A673 (cell line): ENCODE results near the gene NOS3. TPM values are rescaled to one million over a fixed set of nuclear protein-coding genes. Genes with fewer than 3 reads are reported as not detected.

Experiments used
- BruUV-seq: library from RNA; stranded (reverse); fragments of 400-500 nt; replicated peaks from 2 replicates; lab custom pipeline; 2021; lab: Mats Ljungman, UMichigan
- CTCF ChIA-PET: fragments of 300-600 bp; sonication (Branson Sonifier 250); formaldehyde crosslinking; loops from one replicate; lab custom pipeline; 2022; ENCODE audit warnings: antibody characterized with exemption; lab: Charles Lee
- POLR2A ChIA-PET: fragments of 300-600 bp; sonication (Branson Sonifier 250); formaldehyde crosslinking; loops from one replicate; lab custom pipeline; 2022; ENCODE audit warnings: antibody characterized with exemption; ENCODE audit not compliant: low non-redundant PET; lab: Charles Lee
- DNase-seq: peaks from one replicate; pipeline ENCODE4 v3.0.0-alpha.2; 2015; ENCODE audit warnings: low spot score
- H3K27ac ChIP-seq: fragments of 200-600 bp; sonication (generic); 2 replicates; pipeline ENCODE4 v1.5.1; 2016; ENCODE audit warnings: mixed run types, low read depth, mild to moderate bottlenecking, mixed read lengths, antibody characterized with exemption, low read length; ENCODE audit not compliant: poor library complexity, severe bottlenecking
- H3K27me3 ChIP-seq: fragments of 200-600 bp; sonication (generic); replicated peaks from 2 replicates; pipeline ENCODE4 v1.6.1; 2017; ENCODE audit warnings: mixed run types, low read depth, mild to moderate bottlenecking, mixed read lengths, antibody characterized with exemption, low read length; ENCODE audit not compliant: insufficient read depth, poor library complexity
- H3K36me3 ChIP-seq: fragments of 200-600 bp; sonication (generic); 2 replicates; pipeline ENCODE4 v1.6.1; 2016; ENCODE audit warnings: mixed run types, mild to moderate bottlenecking, mixed read lengths, antibody characterized with exemption, low read length; ENCODE audit not compliant: insufficient read depth, poor library complexity, severe bottlenecking
- H3K4me1 ChIP-seq: fragments of 200-600 bp; sonication (generic); 2 replicates; pipeline ENCODE4 v1.6.1; 2017; ENCODE audit warnings: mixed run types, mild to moderate bottlenecking, mixed read lengths, antibody characterized with exemption, low read length; ENCODE audit not compliant: insufficient read depth, poor library complexity, severe bottlenecking
- H3K4me3 ChIP-seq: fragments of 200-600 bp; sonication (generic); 2 replicates; pipeline ENCODE4 v1.5.1; 2016; ENCODE audit warnings: low read depth, mixed run types, mild to moderate bottlenecking, mixed read lengths, low read length; ENCODE audit not compliant: poor library complexity, severe bottlenecking
- H3K9me3 ChIP-seq: fragments of 200-600 bp; sonication (generic); 2 replicates; pipeline ENCODE4 v1.6.1; 2016; ENCODE audit warnings: mixed run types, low read depth, mild to moderate bottlenecking, mixed read lengths, antibody characterized with exemption, low read length; ENCODE audit not compliant: poor library complexity, severe bottlenecking
- EZH2 ChIP-seq: fragments of 200-600 bp; sonication (generic); IDR thresholded peaks from 2 replicates; pipeline ENCODE4 v1.6.1; 2017; ENCODE audit warnings: borderline replicate concordance, low read depth, mild to moderate bottlenecking, mixed read lengths, antibody characterized with exemption, low read length; ENCODE audit not compliant: poor library complexity, severe bottlenecking
- intact Hi-C: fragments of 100-400 bp; cut with micrococcal nuclease; formaldehyde crosslinking; loops from one replicate; pipeline ENCODE4 v1.10.0; 2022; ENCODE audit not compliant: unreplicated experiment
- total RNA-seq: library from RNA; stranded (reverse); gene quantifications from 2 replicates; pipeline ENCODE4 v1.2.3, GENCODE V29; 2021
- TF ChIP-seq, protein P1 (sequence below): fragments of 300-800, 200-600 bp; sonication (generic); conservative IDR thresholded peaks from 2 replicates; pipeline ENCODE4 v1.5.1; 2017; ENCODE audit warnings: low read depth, mild to moderate bottlenecking, antibody characterized with exemption, low read length, moderate library complexity, mixed read lengths

Gene NOS3
- total RNA-seq, 1 experiment from 2014 or later = 0.75 TPM

DNA sequence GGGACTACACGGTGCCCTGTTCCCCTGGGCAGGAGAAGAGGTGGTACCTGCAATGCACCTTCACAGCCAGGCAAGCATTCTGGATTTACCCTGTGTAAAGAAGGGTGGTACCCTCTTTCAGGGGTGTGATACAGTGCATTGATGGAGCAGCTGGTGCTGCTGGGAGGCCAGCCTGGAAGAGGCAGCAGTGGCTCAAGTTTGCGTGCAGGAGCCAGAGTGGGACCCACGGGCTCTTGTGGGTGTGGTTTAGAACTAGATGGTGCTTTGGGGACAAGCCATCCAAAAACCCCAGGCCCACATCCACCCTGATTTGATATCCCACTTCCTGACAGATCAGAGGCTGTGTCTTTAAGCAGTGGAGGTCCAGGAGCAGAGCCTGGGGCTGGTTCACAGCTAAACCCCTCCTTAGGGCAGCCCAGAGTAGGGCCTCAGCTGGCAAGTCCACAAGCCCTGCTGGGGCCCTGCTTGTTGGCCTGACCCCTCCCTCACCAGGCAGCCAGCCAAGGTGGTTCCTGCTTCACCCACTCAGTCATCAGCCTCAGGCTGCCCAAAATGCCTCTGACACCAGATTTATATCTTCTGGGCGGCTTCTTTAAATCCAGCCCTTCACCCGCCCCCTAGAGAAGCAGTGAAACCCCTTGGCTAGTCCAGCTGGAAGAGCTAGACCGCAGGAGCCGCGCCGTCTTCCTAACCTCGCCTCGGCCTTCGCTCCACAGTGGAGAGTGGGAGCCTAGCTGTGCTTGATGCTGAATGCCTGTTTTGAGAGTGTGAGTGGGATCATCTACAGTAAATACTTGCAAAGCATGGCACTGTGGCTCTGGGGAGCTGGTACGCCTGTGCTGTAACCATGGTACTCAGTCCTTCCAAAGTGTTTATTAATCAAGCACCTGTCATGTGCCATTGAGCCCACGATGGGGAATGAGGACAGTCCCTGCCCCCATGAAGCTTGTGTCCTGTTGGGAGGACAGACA lies 56.1 kb downstream of the NOS3 start:
- H3K27me3 ChIP-seq = no peaks in the 10 kb centered on the region
- no TSS peak for BruUV-seq
- no peak overlapping the region for H3K27ac ChIP-seq
- H3K4me1 ChIP-seq = no peaks in the 10 kb centered on the region
- ChIA-PET POLR2A (no interaction called here), CTCF (interaction anchor here (0.6 kb wide), 1 partner anchor 33 kb away, joined by 3 read pairs; no protein-coding TSS in a partner anchor)
- DNase-seq = no peak
- H3K36me3 ChIP-seq = no peaks in the 10 kb centered on the region
- no peak overlapping the region for H3K4me3 ChIP-seq
- H3K9me3 ChIP-seq = no peaks in the 10 kb centered on the region
- intact Hi-C loops = no loop called here
- TF ChIP-seq EZH2 = no peak
- TF ChIP-seq, protein P1, sequence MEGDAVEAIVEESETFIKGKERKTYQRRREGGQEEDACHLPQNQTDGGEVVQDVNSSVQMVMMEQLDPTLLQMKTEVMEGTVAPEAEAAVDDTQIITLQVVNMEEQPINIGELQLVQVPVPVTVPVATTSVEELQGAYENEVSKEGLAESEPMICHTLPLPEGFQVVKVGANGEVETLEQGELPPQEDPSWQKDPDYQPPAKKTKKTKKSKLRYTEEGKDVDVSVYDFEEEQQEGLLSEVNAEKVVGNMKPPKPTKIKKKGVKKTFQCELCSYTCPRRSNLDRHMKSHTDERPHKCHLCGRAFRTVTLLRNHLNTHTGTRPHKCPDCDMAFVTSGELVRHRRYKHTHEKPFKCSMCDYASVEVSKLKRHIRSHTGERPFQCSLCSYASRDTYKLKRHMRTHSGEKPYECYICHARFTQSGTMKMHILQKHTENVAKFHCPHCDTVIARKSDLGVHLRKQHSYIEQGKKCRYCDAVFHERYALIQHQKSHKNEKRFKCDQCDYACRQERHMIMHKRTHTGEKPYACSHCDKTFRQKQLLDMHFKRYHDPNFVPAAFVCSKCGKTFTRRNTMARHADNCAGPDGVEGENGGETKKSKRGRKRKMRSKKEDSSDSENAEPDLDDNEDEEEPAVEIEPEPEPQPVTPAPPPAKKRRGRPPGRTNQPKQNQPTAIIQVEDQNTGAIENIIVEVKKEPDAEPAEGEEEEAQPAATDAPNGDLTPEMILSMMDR = no peak

DNA sequence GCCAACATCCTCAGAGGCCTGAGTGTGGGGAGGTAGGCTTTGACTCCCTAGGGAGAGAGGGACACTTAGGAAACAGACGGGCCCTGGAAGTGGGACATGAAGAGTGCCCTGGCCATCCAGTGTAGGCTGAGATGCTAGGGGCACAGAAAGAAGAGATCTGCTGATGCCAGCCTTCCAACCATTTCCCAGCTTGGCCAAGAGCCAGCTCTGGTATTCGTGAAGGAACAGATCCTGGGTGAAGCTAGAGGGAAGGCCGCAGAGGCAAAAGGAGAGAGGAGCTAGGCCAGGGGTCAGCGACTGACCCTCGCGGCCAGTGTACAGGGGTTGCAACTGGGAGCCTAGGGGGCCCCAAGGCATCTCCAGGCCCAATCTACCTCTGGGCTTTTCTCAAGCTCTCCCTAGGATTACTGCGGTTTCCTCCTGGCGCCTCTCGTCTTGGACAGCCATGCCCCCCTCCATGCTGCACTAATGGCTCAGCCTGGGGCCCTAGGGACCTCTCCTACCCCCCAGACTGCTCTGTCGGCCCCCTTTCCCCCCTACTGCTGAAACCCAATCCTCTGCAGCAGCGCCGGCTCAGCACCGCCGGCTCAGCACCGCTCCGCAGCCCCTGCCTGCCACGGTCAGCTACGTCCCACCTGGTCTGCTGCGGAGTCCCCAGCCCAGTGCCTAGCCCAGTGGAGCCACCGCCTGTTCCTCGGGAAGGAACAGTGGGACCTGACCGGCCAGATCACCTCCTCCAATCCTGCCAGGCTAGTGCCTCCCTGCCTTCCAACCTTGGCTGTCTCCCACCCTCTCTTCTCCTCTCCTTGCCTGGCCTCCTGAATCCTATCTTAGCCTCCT lies 57.4 kb downstream of the NOS3 start, which contains the start of gene ASIC3:
ASIC3 (plus strand) TSS at position 556 of the 840 bp plus-strand sequence. CDS start 355 bp downstream, outside the sequence.
- H3K27ac ChIP-seq = no peak within 1 kb of the TSS
- H3K27me3 ChIP-seq = no peaks in the 10 kb centered on the region
- intact Hi-C loops = no loop called here
- H3K4me1 ChIP-seq = no peaks in the 10 kb centered on the region
- no peak within 1 kb of the TSS for H3K4me3 ChIP-seq
- no peaks in the 10 kb centered on the region for H3K36me3 ChIP-seq
- CTCF ChIA-PET = interaction anchor here (0.6 kb wide), 1 partner anchor 10 kb away, joined by 3 read pairs; no protein-coding TSS in a partner anchor
- BruUV-seq = no TSS peak
- POLR2A ChIA-PET = no interaction called here
- TF ChIP-seq, protein P1 = no peak
- DNase-seq = no peak
- no peaks in the 10 kb centered on the region for H3K9me3 ChIP-seq

DNA sequence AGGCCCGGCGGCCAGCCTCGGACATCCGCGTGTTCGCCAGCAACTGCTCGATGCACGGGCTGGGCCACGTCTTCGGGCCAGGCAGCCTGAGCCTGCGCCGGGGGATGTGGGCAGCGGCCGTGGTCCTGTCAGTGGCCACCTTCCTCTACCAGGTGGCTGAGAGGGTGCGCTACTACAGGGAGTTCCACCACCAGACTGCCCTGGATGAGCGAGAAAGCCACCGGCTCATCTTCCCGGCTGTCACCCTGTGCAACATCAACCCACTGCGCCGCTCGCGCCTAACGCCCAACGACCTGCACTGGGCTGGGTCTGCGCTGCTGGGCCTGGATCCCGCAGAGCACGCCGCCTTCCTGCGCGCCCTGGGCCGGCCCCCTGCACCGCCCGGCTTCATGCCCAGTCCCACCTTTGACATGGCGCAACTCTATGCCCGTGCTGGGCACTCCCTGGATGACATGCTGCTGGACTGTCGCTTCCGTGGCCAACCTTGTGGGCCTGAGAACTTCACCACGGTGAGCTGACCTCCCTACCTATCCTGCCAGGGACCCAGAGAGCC lies 58.2 kb downstream of the NOS3 start:
- no TSS peak for BruUV-seq
- no peaks in the 10 kb centered on the region for H3K9me3 ChIP-seq
- ChIA-PET CTCF (no interaction called here), POLR2A (no interaction called here)
- no peaks in the 10 kb centered on the region for H3K4me1 ChIP-seq
- intact Hi-C loops = no loop called here
- DNase-seq = no peak
- H3K4me3 ChIP-seq = no peak overlapping the region
- H3K27ac ChIP-seq = no peak overlapping the region
- H3K27me3 ChIP-seq = no peaks in the 10 kb centered on the region
- TF ChIP-seq, protein P1 = no peak
- no peak for TF ChIP-seq EZH2
- H3K36me3 ChIP-seq = no peaks in the 10 kb centered on the region
